ENCODE data around the gene NOXO1. TPM values are rescaled to one million over a fixed set of nuclear protein-coding genes. Genes with fewer than 3 reads are reported as not detected.
A peak's percentile ranks its signal among the peaks of the same experiment; 100 is the strongest.

Gene NOXO1
- total RNA-seq, 1 donor from 2014 or later = 0.42 TPM

DNA sequence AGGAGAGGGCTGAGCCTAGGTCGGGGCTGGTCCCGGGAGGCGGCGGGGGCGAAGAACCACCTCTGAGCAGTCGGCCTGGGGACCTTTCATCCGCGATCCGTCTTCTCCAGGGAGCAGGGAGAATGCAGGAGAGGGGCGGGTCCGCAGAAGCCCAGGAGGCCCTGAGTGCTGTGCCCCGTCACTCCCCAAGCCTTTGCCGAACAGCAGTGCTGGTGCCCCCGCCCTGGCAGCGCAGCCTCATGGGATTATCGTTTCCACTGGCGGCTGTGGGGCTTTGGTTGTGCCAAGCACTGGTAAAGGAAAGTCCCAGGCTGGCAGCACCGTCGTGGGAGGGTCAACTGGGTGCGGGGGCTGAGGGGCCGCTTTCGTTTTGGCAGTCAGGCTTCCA is 8.8 kb downstream of the NOXO1 start:
- DNase-seq (ENCODE audit: low spot score in 2 of 2, unreplicated experiment in 2 of 2) = no peak
- H3K4me1 Mint-ChIP-seq = peaks cover 22% of the 10 kb centered on the region
- peak overlapping the region; percentile 93 for H3K4me3 Mint-ChIP-seq
- peaks cover 7% of the 10 kb centered on the region for H3K36me3 Mint-ChIP-seq
- peak overlapping the region; percentile 97 for H3K27ac Mint-ChIP-seq
- peaks cover 1% of the 10 kb centered on the region for H3K27me3 Mint-ChIP-seq (ENCODE audit: low read depth)
- no peak for TF ChIP-seq CTCF (IDR thresholded peaks at IDR 0.05; ENCODE audit: unreplicated experiment)
- no peaks in the 10 kb centered on the region for H3K9me3 Mint-ChIP-seq

- DNase-seq (ENCODE audit: low spot score in 2 of 2, unreplicated experiment in 2 of 2) = peak; percentile 86 to 97
- peaks cover 22% of the 10 kb centered on the region for H3K4me1 Mint-ChIP-seq
- H3K27me3 Mint-ChIP-seq (ENCODE audit: low read depth) = no peaks in the 10 kb centered on the region
- no peaks in the 10 kb centered on the region for H3K9me3 Mint-ChIP-seq
- peak within 1 kb of the TSS; percentile 97 for H3K27ac Mint-ChIP-seq
- peaks cover 6% of the 10 kb centered on the region for H3K36me3 Mint-ChIP-seq
- H3K4me3 Mint-ChIP-seq = peak within 1 kb of the TSS; percentile 93
- TF ChIP-seq CTCF (IDR thresholded peaks at IDR 0.05; ENCODE audit: unreplicated experiment) = no peak
Measured at GRCh38 chr16:1971796-1972489, 9.3 kb downstream of the NOXO1 start, which contains the start of gene TBL3. TBL3 (plus strand) TSS chr16:1972053; CDS start chr16:1972165, 112 bp downstream.

GRCh38 chr16:1968146-1968953 is 12.9 kb downstream of the NOXO1 start:
- H3K9me3 Mint-ChIP-seq = no peaks in the 10 kb centered on the region
- no peak overlapping the region for H3K27ac Mint-ChIP-seq
- no peaks in the 10 kb centered on the region for H3K27me3 Mint-ChIP-seq (ENCODE audit: low read depth)
- DNase-seq (ENCODE audit: low spot score in 2 of 2, unreplicated experiment in 2 of 2) = no peak
- no peak overlapping the region for H3K4me3 Mint-ChIP-seq
- H3K36me3 Mint-ChIP-seq = peaks cover 4% of the 10 kb centered on the region
- TF ChIP-seq CTCF (IDR thresholded peaks at IDR 0.05; ENCODE audit: unreplicated experiment) = no peak
- peaks cover 35% of the 10 kb centered on the region for H3K4me1 Mint-ChIP-seq

- H3K9me3 Mint-ChIP-seq = no peaks in the 10 kb centered on the region
- peak within 1 kb of the TSS; percentile 93 for H3K4me3 Mint-ChIP-seq
- peak within 1 kb of the TSS; percentile 98 for H3K27ac Mint-ChIP-seq
- peaks cover 26% of the 10 kb centered on the region for H3K4me1 Mint-ChIP-seq
- H3K36me3 Mint-ChIP-seq = peaks cover 6% of the 10 kb centered on the region
- H3K27me3 Mint-ChIP-seq (ENCODE audit: low read depth) = no peaks in the 10 kb centered on the region
- DNase-seq (ENCODE audit: low spot score in 2 of 2, unreplicated experiment in 2 of 2) = no peak
- TF ChIP-seq CTCF (IDR thresholded peaks at IDR 0.05; ENCODE audit: unreplicated experiment) = no peak
Measured at GRCh38 chr16:1966460-1966859, 14.8 kb downstream of the NOXO1 start, which contains the start of gene RNF151. RNF151 (plus strand) TSS chr16:1966856; CDS start chr16:1966882, 26 bp downstream.

- peaks cover 6% of the 10 kb centered on the region for H3K36me3 Mint-ChIP-seq
- peak overlapping the region; percentile 98 for H3K27ac Mint-ChIP-seq
- H3K4me3 Mint-ChIP-seq = peak overlapping the region; percentile 93
- no peak for TF ChIP-seq CTCF (IDR thresholded peaks at IDR 0.05; ENCODE audit: unreplicated experiment)
- H3K9me3 Mint-ChIP-seq = no peaks in the 10 kb centered on the region
- H3K27me3 Mint-ChIP-seq (ENCODE audit: low read depth) = no peaks in the 10 kb centered on the region
- peaks cover 28% of the 10 kb centered on the region for H3K4me1 Mint-ChIP-seq
- no peak for DNase-seq (ENCODE audit: low spot score in 2 of 2, unreplicated experiment in 2 of 2)
Measured at GRCh38 chr16:1965396-1966001, 15.8 kb downstream of the NOXO1 start.
